Lower lobe of right lung (tissue), 2 donors: ENCODE results near the gene SFTA2. TPM values are rescaled to one million over a fixed set of nuclear protein-coding genes. Genes with fewer than 3 reads are reported as not detected.
"Not testable (repeated sequence)": the region's sequence is repeated elsewhere in the genome, so short reads cannot be mapped to it uniquely, and the experiment has no call there.

Source experiments
- ATAC-seq, 2 donors: fragments of 200-7000 bp; cut with Tn5 transposase; one replicate each; pipeline ENCODE4 v1.9.1; 2020 to 2022; ENCODE audit warnings: mild to moderate bottlenecking in 2 of 2, moderate library complexity in 2 of 2
- DNase-seq: peaks from one replicate; pipeline ENCODE4 v3.0.0-alpha.2; 2020
- H3K27ac ChIP-seq: fragments of 200-600 bp; one replicate; pipeline ENCODE4 v1.8.0; 2022
- H3K27me3 ChIP-seq: fragments of 200-600 bp; one replicate; pipeline ENCODE4 v1.8.0; 2022; ENCODE audit warnings: low read depth
- H3K36me3 ChIP-seq: fragments of 200-600 bp; one replicate; pipeline ENCODE4 v1.8.0; 2022; ENCODE audit warnings: mild to moderate bottlenecking
- H3K4me1 ChIP-seq: fragments of 200-600 bp; one replicate; pipeline ENCODE4 v1.8.0; 2022
- H3K4me3 ChIP-seq: fragments of 200-600 bp; one replicate; pipeline ENCODE4 v1.8.0; 2022; ENCODE audit warnings: mild to moderate bottlenecking
- H3K9me3 ChIP-seq: fragments of 200-600 bp; one replicate; pipeline ENCODE4 v1.8.0; 2022
- intact Hi-C: fragments of 100-400 bp; cut with DNase I; formaldehyde crosslinking; loops from one replicate; pipeline ENCODE4 v1.11.0; 2022
- total RNA-seq: library from RNA; stranded (reverse); fragmentation: NEBNext Ultra II Directional; extraction: Animal tissue kit (Norgen Biotek cat#: 25700); gene quantifications from one replicate; pipeline ENCODE4 v1.2.1, GENCODE V29; 2021
- TF ChIP-seq, protein P1 (sequence below): fragments of 200-600 bp; IDR thresholded peaks from one replicate; pipeline ENCODE4 v1.8.0; 2022; ENCODE audit warnings: antibody characterized with exemption, mild to moderate bottlenecking
- donor health status: DM: no; HTN: yes; CAD: no; lungs with severe emphysema.

SFTA2 gene
- total RNA-seq, 1 donor from 2014 or later, result 351 TPM

DNA sequence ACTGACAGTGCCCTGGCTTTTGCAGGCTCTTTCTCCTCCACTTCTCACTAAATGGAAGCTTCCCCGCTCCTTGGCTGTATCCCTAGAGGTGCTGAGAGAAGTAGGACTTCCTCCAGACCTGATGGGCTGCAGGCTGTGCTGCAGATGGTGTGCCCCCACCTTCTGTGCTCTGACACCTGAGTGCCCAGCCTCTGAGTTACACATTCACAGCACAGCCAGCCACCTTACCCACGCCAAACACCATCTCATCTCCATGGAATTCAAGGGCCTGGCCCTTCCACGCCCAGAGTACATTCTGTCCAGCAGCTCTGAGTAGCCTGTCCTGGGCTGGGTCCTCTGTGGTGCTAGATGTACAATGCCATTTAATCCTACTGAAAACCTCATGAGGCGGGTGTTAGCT is 5.3 kb downstream of the SFTA2 start:
- TF ChIP-seq, protein P1, sequence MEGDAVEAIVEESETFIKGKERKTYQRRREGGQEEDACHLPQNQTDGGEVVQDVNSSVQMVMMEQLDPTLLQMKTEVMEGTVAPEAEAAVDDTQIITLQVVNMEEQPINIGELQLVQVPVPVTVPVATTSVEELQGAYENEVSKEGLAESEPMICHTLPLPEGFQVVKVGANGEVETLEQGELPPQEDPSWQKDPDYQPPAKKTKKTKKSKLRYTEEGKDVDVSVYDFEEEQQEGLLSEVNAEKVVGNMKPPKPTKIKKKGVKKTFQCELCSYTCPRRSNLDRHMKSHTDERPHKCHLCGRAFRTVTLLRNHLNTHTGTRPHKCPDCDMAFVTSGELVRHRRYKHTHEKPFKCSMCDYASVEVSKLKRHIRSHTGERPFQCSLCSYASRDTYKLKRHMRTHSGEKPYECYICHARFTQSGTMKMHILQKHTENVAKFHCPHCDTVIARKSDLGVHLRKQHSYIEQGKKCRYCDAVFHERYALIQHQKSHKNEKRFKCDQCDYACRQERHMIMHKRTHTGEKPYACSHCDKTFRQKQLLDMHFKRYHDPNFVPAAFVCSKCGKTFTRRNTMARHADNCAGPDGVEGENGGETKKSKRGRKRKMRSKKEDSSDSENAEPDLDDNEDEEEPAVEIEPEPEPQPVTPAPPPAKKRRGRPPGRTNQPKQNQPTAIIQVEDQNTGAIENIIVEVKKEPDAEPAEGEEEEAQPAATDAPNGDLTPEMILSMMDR, result no peak
- peak overlapping the region; percentile 78 for H3K27ac ChIP-seq
- no peaks in the 10 kb centered on the region for H3K27me3 ChIP-seq
- H3K4me3 ChIP-seq, result no peak overlapping the region
- H3K36me3 ChIP-seq, result peaks cover 49% of the 10 kb centered on the region
- intact Hi-C loops, result no loop called here
- ATAC-seq (peak; percentile 94 to 95), DNase-seq (peak; percentile 84)
- H3K9me3 ChIP-seq, result peaks cover 6% of the 10 kb centered on the region
- H3K4me1 ChIP-seq, result peaks cover 14% of the 10 kb centered on the region

DNA sequence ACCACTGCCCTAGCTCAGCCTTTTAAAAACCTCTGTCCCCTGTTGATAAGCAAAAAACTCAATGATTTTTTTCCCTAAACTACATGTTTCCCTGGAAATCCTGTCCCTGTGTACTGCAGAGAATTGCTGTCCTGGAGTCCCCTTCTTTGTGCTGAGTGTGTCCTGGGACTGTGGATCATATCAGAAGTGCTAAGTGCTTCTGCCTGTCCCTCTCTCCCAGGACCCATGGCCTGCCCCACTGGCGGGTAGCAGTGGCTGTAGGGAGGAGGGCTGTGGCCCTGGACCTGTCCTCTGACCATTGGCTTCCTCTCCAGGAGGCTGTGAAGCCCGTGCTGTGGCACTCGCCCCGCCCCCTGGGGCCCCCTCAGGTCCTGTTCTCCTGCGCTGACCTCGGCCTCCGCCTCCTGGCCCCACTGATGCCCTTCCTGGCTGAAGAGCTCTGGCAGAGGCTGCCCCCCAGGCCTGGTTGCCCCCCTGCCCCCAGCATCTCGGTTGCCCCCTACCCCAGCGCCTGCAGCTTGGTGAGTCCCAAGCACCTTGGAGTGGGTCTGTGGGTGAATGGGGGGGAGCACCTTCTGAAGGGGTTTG is 7.8 kb downstream of the SFTA2 start:
- ATAC-seq, intact Hi-C loops, H3K9me3 ChIP-seq, H3K27me3 ChIP-seq, H3K4me3 ChIP-seq, H3K27ac ChIP-seq: not testable (repeated sequence)
- peaks cover 14% of the 10 kb centered on the region for H3K4me1 ChIP-seq
- DNase-seq, result peak; percentile 44
- peaks cover 74% of the 10 kb centered on the region for H3K36me3 ChIP-seq

DNA sequence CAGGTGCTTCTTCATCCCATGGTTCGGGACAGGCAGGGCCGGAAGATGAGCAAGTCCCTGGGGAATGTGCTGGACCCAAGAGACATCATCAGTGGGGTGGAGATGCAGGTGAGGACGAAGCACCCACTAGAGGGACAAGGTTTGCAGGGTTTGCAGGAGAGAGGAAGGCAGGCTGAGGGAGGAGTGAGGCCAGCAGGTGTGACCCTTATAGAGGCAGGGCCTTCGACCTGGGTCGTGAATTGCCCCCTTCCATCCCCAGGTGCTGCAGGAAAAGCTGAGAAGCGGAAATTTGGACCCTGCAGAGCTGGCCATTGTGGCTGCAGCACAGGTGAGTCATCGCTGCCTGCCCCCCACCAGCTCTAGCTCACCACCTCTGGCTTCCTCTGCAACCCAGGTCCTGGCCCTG is 9.5 kb downstream of the SFTA2 start:
- peaks cover 18% of the 10 kb centered on the region for H3K4me1 ChIP-seq
- H3K9me3 ChIP-seq, result no peaks in the 10 kb centered on the region
- peak; percentile 10 for DNase-seq
- ATAC-seq, result no peak
- no peak overlapping the region for H3K4me3 ChIP-seq
- intact Hi-C loops, result no loop called here
- H3K27ac ChIP-seq, result no peak overlapping the region
- H3K36me3 ChIP-seq, result peaks cover 90% of the 10 kb centered on the region
- no peaks in the 10 kb centered on the region for H3K27me3 ChIP-seq
- TF ChIP-seq, protein P1, result no peak

DNA sequence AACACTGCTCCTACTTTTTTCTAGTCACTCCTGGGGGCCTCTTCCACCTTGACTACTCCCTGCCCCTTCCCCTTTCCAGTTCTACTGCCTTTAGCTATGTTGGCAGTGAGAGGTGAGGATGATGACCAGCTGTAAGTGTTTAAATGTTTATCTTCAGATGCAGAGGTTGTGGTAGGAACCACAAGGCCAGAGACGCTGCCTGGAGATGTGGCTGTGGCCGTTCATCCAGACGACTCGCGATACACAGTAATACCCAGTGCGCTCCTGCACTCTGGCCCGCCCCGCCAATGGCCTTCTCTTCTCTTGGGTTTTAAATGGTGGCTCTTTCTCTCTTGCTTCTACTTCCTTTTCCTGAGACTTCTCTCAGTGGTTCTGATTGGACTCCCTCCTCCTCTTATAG is 13.3 kb downstream of the SFTA2 start:
- Histone ChIP-seq H3K36me3 (peaks cover 70% of the 10 kb centered on the region), H3K9me3 (no peaks in the 10 kb centered on the region), H3K4me3 (no peak overlapping the region), H3K4me1 (peaks cover 40% of the 10 kb centered on the region), H3K27ac (no peak overlapping the region), H3K27me3 (no peaks in the 10 kb centered on the region)
- ATAC-seq, result no peak
- TF ChIP-seq, protein P1, result no peak
- no peak for DNase-seq
- intact Hi-C loops, result loop anchor here (10.0 kb wide), 1 partner anchor 156 kb away; no protein-coding TSS in a partner anchor

DNA sequence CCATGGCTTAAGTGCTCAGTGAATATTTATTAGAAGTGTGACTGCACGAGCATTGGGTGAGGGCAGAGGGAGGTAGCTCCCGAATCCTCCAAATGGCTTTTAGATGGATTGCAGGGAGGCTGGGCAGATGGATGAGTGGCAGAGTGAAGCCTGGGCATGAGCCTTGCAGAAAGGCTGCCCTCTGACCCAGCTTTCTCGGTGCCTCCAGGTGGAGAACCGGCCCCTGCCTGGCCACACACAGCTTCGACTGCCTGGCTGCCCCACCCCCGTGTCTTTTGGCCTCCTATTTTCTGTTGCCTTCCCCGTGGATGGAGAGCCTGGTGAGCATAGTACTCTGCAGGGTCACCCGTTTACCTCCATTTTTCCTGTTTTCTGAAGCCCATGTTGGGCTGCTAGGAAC is 14.5 kb downstream of the SFTA2 start:
- no peak overlapping the region for H3K4me3 ChIP-seq
- DNase-seq (no peak), ATAC-seq (no peak)
- no peaks in the 10 kb centered on the region for H3K9me3 ChIP-seq
- no peaks in the 10 kb centered on the region for H3K27me3 ChIP-seq
- H3K4me1 ChIP-seq, result peaks cover 43% of the 10 kb centered on the region
- no peak overlapping the region for H3K27ac ChIP-seq
- TF ChIP-seq, protein P1, result no peak
- peaks cover 63% of the 10 kb centered on the region for H3K36me3 ChIP-seq
- intact Hi-C loops, result loop anchor here (10.0 kb wide), 1 partner anchor 157 kb away; no protein-coding TSS in a partner anchor

DNA sequence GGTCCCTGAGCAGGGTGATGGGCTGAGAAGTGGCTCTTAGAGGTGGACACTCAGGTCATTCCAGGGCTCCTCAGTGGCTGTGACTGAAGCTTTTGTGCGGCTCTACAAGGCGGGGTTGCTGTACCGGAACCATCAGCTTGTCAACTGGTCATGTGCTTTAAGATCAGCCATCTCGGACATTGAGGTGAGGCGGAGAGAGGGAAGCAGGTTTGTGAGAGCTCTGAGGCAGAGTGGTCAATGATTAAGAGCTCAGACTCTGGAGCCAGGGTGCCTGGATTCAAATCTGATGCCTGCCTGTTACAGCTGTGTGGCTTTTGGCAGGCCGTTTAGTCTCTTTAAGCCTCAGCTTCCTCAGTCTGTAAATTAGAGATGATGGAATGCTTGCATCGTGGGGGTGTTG is 14.9 kb downstream of the SFTA2 start:
- intact Hi-C loops, result loop anchor here (10.0 kb wide), 1 partner anchor 158 kb away; no protein-coding TSS in a partner anchor
- peaks cover 43% of the 10 kb centered on the region for H3K4me1 ChIP-seq
- H3K27me3 ChIP-seq, result no peaks in the 10 kb centered on the region
- no peaks in the 10 kb centered on the region for H3K9me3 ChIP-seq
- H3K36me3 ChIP-seq, result peaks cover 63% of the 10 kb centered on the region
- no peak overlapping the region for H3K4me3 ChIP-seq
- H3K27ac ChIP-seq, result peak overlapping the region; percentile 25
- DNase-seq (no peak), ATAC-seq (no peak)
- TF ChIP-seq, protein P1, result no peak
